Measurements from ENCODE around the gene CAMSAP2. TPM values are rescaled to one million over a fixed set of nuclear protein-coding genes. Genes with fewer than 3 reads are reported as not detected.

CAMSAP2 gene
- polyA plus RNA-seq, 1 of the 3 experiments (the other 2 are of a cell fraction), result 5.5 TPM

DNA sequence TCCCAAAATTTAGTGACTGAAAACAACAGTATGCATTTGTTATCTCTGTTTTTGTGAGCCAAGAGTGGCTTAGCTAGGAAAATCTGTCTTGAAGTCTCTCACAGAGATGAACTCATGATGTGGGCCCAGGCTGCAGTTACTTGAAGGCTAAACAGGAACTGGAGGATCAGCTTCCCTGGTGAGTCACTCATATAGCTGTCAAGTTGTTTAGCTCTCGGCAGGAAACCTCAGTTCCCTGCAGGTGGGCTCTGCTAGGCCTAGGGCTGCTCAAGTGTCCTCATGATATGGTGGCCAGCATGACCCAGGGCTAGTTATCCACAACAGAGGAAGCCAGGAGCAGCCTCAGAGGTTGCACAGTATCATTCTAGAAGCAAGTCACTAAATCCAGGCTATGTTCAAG is 38.8 kb upstream of the CAMSAP2 start:
- no peak for DNase-seq
- Histone ChIP-seq H3K27me3 (ENCODE audit: insufficient read depth) (no peaks in the 10 kb centered on the region), H3K9ac (no peak overlapping the region), H4K20me1 (ENCODE audit: insufficient read depth) (no peaks in the 10 kb centered on the region), H3K79me2 (ENCODE audit: insufficient read depth) (no peaks in the 10 kb centered on the region), H3F3A (replicated peaks; ENCODE audit: insufficient read depth) (no peaks in the 10 kb centered on the region), H3K4me2 (no peak overlapping the region), H3K9me3 (no peaks in the 10 kb centered on the region), H3K36me3 (replicated peaks in 1 of 2; ENCODE audit: control insufficient read depth in 1 of 2, insufficient read depth in 2 of 2, low read length in 1 of 2) (no peaks in the 10 kb centered on the region), H3K4me1 (ENCODE audit: control insufficient read depth in 1 of 2, insufficient read depth in 2 of 2, low read depth in 1 of 2, low read length in 1 of 2) (no peaks in the 10 kb centered on the region), H3K27ac (ENCODE audit: low read depth in 2 of 2, low read length in 1 of 2) (no peak overlapping the region; a peak in 1 of 4 replicates), H3K4me3 (ENCODE audit: low read depth in 2 of 2, low read length in 1 of 2) (no peak overlapping the region), H2AFZ (ENCODE audit: low read depth) (no peak overlapping the region), H3K9me2 (no peaks in the 10 kb centered on the region)
- 17% methylated on average over 1 of the region's 1 CpG for WGBS (ENCODE audit: low lambda C conversion rate)
- POLR2A ChIA-PET, result interaction anchor here (0.6 kb wide), 1 partner anchor 15 kb away, joined by 3 read pairs; no protein-coding TSS in a partner anchor
- TF ChIP-seq, protein P1, sequence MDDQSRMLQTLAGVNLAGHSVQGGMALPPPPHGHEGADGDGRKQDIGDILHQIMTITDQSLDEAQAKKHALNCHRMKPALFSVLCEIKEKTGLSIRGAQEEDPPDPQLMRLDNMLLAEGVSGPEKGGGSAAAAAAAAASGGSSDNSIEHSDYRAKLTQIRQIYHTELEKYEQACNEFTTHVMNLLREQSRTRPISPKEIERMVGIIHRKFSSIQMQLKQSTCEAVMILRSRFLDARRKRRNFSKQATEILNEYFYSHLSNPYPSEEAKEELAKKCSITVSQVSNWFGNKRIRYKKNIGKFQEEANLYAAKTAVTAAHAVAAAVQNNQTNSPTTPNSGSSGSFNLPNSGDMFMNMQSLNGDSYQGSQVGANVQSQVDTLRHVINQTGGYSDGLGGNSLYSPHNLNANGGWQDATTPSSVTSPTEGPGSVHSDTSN (IDR thresholded peaks at IDR 0.05), result peak; percentile 60
- TF ChIP-seq FOSL2 (IDR thresholded peaks at IDR 0.05; ENCODE audit: borderline replicate concordance, low read depth) (peak; percentile 79; the same call in 1 of the 2 replicates), FOXJ3 (CRISPR knock-in tag; IDR thresholded peaks at IDR 0.05) (no peak), GATA2 (CRISPR knock-in tag; IDR thresholded peaks at IDR 0.05) (no peak), TCF12 (IDR thresholded peaks at IDR 0.05) (peak; percentile 41; the same call in 1 of the 2 replicates), GABPA (IDR thresholded peaks at IDR 0.05; ENCODE audit: low read depth) (peak; percentile 17; the same call in 1 of the 2 replicates), JUND (IDR thresholded peaks at IDR 0.05) (peak; percentile 60)
- TF ChIP-seq, protein P2, sequence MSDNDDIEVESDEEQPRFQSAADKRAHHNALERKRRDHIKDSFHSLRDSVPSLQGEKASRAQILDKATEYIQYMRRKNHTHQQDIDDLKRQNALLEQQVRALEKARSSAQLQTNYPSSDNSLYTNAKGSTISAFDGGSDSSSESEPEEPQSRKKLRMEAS (IDR thresholded peaks at IDR 0.05; ENCODE audit: low read depth), result peak; percentile 60
- CTCF ChIA-PET, result no interaction called here

DNA sequence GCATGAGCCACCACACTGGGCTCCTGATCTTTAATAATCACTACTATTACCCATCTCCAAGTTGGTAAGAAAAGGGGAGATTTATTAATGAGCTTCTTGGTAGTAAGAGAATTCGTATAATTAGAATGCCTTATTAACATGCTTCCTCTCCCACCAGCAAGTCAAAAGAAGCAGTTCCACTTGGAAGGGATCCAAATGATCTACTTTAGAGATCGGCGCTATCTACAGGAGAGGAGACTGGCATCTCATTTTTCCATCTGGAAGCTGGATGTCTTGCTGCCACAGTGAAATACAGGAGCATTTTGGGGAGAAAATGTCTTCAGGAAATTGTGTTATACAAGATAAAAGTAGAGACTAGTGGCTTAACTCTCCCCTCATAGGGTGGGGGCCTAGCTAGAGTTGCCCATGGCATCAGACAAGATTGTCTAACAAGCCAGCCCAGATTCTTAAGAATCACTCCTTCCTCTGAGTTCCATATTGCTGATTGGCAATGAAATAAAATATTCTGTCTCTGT is 33.6 kb upstream of the CAMSAP2 start:
- no peaks in the 10 kb centered on the region for H3K9me3 ChIP-seq
- ChIA-PET CTCF (interaction anchor here (0.6 kb wide), 1 partner anchor 110 kb away, joined by 3 read pairs; no protein-coding TSS in a partner anchor), POLR2A (no interaction called here)
- no peaks in the 10 kb centered on the region for H3K9me2 ChIP-seq
- H3F3A ChIP-seq (replicated peaks; ENCODE audit: insufficient read depth), result peaks cover 8% of the 10 kb centered on the region
- H3K79me2 ChIP-seq (ENCODE audit: insufficient read depth), result no peaks in the 10 kb centered on the region
- no peak overlapping the region for H3K4me3 ChIP-seq (ENCODE audit: low read depth in 2 of 2, low read length in 1 of 2)
- peaks cover 2 to 7% of the 10 kb centered on the region in 2 experiments; a peak in 2 of 4 replicates for H3K4me1 ChIP-seq (ENCODE audit: control insufficient read depth in 1 of 2, insufficient read depth in 2 of 2, low read depth in 1 of 2, low read length in 1 of 2)
- H3K4me2 ChIP-seq, result no peak overlapping the region
- DNase-seq, result no peak
- H4K20me1 ChIP-seq (ENCODE audit: insufficient read depth), result no peaks in the 10 kb centered on the region
- no peak overlapping the region for H3K9ac ChIP-seq
- H3K36me3 ChIP-seq (replicated peaks in 1 of 2; ENCODE audit: control insufficient read depth in 1 of 2, insufficient read depth in 2 of 2, low read length in 1 of 2), result no peaks in the 10 kb centered on the region
- no peaks in the 10 kb centered on the region for H3K27me3 ChIP-seq (ENCODE audit: insufficient read depth)
- H2AFZ ChIP-seq (ENCODE audit: low read depth), result peak overlapping the region; percentile 33; the same call in 1 of the 2 replicates
- TF ChIP-seq, protein P3, sequence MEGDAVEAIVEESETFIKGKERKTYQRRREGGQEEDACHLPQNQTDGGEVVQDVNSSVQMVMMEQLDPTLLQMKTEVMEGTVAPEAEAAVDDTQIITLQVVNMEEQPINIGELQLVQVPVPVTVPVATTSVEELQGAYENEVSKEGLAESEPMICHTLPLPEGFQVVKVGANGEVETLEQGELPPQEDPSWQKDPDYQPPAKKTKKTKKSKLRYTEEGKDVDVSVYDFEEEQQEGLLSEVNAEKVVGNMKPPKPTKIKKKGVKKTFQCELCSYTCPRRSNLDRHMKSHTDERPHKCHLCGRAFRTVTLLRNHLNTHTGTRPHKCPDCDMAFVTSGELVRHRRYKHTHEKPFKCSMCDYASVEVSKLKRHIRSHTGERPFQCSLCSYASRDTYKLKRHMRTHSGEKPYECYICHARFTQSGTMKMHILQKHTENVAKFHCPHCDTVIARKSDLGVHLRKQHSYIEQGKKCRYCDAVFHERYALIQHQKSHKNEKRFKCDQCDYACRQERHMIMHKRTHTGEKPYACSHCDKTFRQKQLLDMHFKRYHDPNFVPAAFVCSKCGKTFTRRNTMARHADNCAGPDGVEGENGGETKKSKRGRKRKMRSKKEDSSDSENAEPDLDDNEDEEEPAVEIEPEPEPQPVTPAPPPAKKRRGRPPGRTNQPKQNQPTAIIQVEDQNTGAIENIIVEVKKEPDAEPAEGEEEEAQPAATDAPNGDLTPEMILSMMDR (IDR thresholded peaks at IDR 0.05), result no peak
- TF ChIP-seq NRF1 (IDR thresholded peaks at IDR 0.05; ENCODE audit: low read depth, low read length), result no peak
- no peak for TF ChIP-seq SIN3A (IDR thresholded peaks at IDR 0.05; ENCODE audit: borderline replicate concordance, low read depth, low read length)
- TF ChIP-seq SMC3 (IDR thresholded peaks at IDR 0.05; ENCODE audit: low read depth, low read length), result no peak
- TF ChIP-seq ELF1 (IDR thresholded peaks at IDR 0.05), result no peak
- no peak for TF ChIP-seq EP300 (IDR thresholded peaks at IDR 0.05; ENCODE audit: borderline replicate concordance in 1 of 2, low read depth in 1 of 2, low read length in 1 of 2)
- TF ChIP-seq, protein P4, sequence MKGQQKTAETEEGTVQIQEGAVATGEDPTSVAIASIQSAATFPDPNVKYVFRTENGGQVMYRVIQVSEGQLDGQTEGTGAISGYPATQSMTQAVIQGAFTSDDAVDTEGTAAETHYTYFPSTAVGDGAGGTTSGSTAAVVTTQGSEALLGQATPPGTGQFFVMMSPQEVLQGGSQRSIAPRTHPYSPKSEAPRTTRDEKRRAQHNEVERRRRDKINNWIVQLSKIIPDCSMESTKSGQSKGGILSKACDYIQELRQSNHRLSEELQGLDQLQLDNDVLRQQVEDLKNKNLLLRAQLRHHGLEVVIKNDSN (IDR thresholded peaks at IDR 0.05; ENCODE audit: borderline replicate concordance, low read depth), result no peak
- TF ChIP-seq, protein P5, sequence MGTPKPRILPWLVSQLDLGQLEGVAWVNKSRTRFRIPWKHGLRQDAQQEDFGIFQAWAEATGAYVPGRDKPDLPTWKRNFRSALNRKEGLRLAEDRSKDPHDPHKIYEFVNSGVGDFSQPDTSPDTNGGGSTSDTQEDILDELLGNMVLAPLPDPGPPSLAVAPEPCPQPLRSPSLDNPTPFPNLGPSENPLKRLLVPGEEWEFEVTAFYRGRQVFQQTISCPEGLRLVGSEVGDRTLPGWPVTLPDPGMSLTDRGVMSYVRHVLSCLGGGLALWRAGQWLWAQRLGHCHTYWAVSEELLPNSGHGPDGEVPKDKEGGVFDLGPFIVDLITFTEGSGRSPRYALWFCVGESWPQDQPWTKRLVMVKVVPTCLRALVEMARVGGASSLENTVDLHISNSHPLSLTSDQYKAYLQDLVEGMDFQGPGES (IDR thresholded peaks at IDR 0.05; ENCODE audit: low read depth, low read length), result no peak
- TF ChIP-seq YY1 (IDR thresholded peaks at IDR 0.05; ENCODE audit: low read depth), result no peak
- TF ChIP-seq, protein P6, sequence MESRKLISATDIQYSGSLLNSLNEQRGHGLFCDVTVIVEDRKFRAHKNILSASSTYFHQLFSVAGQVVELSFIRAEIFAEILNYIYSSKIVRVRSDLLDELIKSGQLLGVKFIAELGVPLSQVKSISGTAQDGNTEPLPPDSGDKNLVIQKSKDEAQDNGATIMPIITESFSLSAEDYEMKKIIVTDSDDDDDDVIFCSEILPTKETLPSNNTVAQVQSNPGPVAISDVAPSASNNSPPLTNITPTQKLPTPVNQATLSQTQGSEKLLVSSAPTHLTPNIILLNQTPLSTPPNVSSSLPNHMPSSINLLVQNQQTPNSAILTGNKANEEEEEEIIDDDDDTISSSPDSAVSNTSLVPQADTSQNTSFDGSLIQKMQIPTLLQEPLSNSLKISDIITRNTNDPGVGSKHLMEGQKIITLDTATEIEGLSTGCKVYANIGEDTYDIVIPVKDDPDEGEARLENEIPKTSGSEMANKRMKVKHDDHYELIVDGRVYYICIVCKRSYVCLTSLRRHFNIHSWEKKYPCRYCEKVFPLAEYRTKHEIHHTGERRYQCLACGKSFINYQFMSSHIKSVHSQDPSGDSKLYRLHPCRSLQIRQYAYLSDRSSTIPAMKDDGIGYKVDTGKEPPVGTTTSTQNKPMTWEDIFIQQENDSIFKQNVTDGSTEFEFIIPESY (IDR thresholded peaks at IDR 0.05; ENCODE audit: borderline replicate concordance, low read depth), result no peak
- TF ChIP-seq TAF1 (IDR thresholded peaks at IDR 0.05; ENCODE audit: borderline replicate concordance, low read depth, low read length), result no peak
- no peak overlapping the region for H3K27ac ChIP-seq (ENCODE audit: low read depth in 2 of 2, low read length in 1 of 2)
- 80% methylated on average over 3 of the region's 3 CpGs for WGBS (ENCODE audit: low lambda C conversion rate)
